Endothelial cell of umbilical vein (primary cell): ENCODE data around the gene GALNT9. TPM values are rescaled to one million over a fixed set of nuclear protein-coding genes. Genes with fewer than 3 reads are reported as not detected.

Experiments used
- BruUV-seq: library from RNA; stranded (reverse); fragments of 400-500 nt; replicated peaks from 2 replicates; lab custom pipeline; 2021; lab: Mats Ljungman, UMichigan
- CTCF ChIA-PET: fragments of 300-600, 350-600 bp; sonication (Branson Sonifier 250); formaldehyde crosslinking; loops from one replicate; lab custom pipeline; 2021; ENCODE audit warnings: antibody characterized with exemption, inconsistent platforms; lab: Charles Lee
- POLR2A ChIA-PET: fragments of 300-600, 350-600 bp; sonication (Branson Sonifier 250); formaldehyde crosslinking; loops from one replicate; lab custom pipeline; 2021; ENCODE audit warnings: antibody characterized with exemption, inconsistent platforms; lab: Charles Lee
- DNase-seq: peaks from one replicate; pipeline ENCODE4 v3.0.0-alpha.2; 2011; ENCODE audit warnings: low read depth, low spot score
- FAIRE-seq: peaks from 2 replicates; lab custom pipeline; 2011; peaks lifted over from hg19 to GRCh38; lab: Jason Lieb, UNC
- H2AFZ ChIP-seq: 2 replicates; pipeline ENCODE4 v1.6.0; 2012; ENCODE audit warnings: low read depth, low read length, control low read depth, inconsistent platforms
- H3K27ac ChIP-seq: 2 replicates; pipeline ENCODE4 v1.5.1; 2011; ENCODE audit warnings: low read depth, mild to moderate bottlenecking, control low read depth, low read length, moderate library complexity; ENCODE audit not compliant: insufficient read depth
- H3K27me3 ChIP-seq, 2 experiments: 2 replicates each; pipeline versions ENCODE4 v1.6.0 to v1.6.1; 2011; ENCODE audit warnings: low read length in 2 of 2, mixed read lengths in 1 of 2; ENCODE audit not compliant: control insufficient read depth in 2 of 2, insufficient read depth in 2 of 2
- H3K36me3 ChIP-seq, 2 experiments: 2 replicates in 1 of 2; 3 replicates in 1 of 2; pipeline ENCODE4 v1.5.1; 2011; ENCODE audit warnings: low read length in 2 of 2, mild to moderate bottlenecking in 1 of 2, moderate library complexity in 1 of 2; ENCODE audit not compliant: control insufficient read depth in 2 of 2, insufficient read depth in 2 of 2; ENCODE audit errors: extremely low read depth in 1 of 2
- H3K4me1 ChIP-seq: 3 replicates; pipeline ENCODE4 v1.5.1; 2011; ENCODE audit warnings: mild to moderate bottlenecking, low read length; ENCODE audit not compliant: control insufficient read depth, insufficient read depth; ENCODE audit errors: extremely low read depth
- H3K4me2 ChIP-seq: 2 replicates; pipeline ENCODE4 v1.6.1; 2011; ENCODE audit warnings: low read length, control low read depth, mixed read lengths; ENCODE audit not compliant: insufficient read depth
- H3K4me3 ChIP-seq, 3 experiments: fragments of 200-600 bp in 1 of 3; sonication (generic), shearing (Covaris generic) in 1 of 3; replicated peaks in 1 of 3; 2 replicates each; pipeline ENCODE4 v1.5.1; 2011 to 2016; ENCODE audit warnings: control low read depth in 3 of 3, low read length in 3 of 3, mild to moderate bottlenecking in 2 of 3, inconsistent platforms in 1 of 3, low read depth in 1 of 3, moderate library complexity in 1 of 3; ENCODE audit not compliant: insufficient read depth in 1 of 3
- H3K79me2 ChIP-seq: 2 replicates; pipeline ENCODE4 v1.6.0; 2012; ENCODE audit warnings: low read length, inconsistent platforms; ENCODE audit not compliant: control insufficient read depth, insufficient read depth
- H3K9ac ChIP-seq: replicated peaks from 2 replicates; pipeline ENCODE3; 2011; ENCODE audit warnings: low read length, control low read depth; ENCODE audit not compliant: insufficient read depth; ENCODE audit errors: extremely low read depth
- H3K9me1 ChIP-seq: replicated peaks from 3 replicates; pipeline ENCODE4 v1.6.0; 2011; ENCODE audit warnings: mild to moderate bottlenecking, low read length; ENCODE audit not compliant: control insufficient read depth, insufficient read depth; ENCODE audit errors: extremely low read depth
- H3K9me3 ChIP-seq: replicated peaks from 2 replicates; pipeline ENCODE4 v1.5.1; 2012; ENCODE audit warnings: low read length, inconsistent platforms; ENCODE audit not compliant: control insufficient read depth, insufficient read depth
- H4K20me1 ChIP-seq: replicated peaks from 2 replicates; pipeline ENCODE3; 2011; ENCODE audit warnings: mild to moderate bottlenecking, low read length; ENCODE audit not compliant: control insufficient read depth, insufficient read depth; ENCODE audit errors: extremely low read depth
- EZH2 ChIP-seq: IDR thresholded peaks from 2 replicates; pipeline ENCODE4 v1.6.1; 2012; ENCODE audit warnings: borderline replicate concordance, low read depth, mild to moderate bottlenecking, moderate library complexity, low read length, inconsistent platforms; ENCODE audit not compliant: severe bottlenecking
- FOS ChIP-seq: IDR thresholded peaks from 2 replicates; pipeline ENCODE4 v1.6.1; 2011; ENCODE audit warnings: mild to moderate bottlenecking, low read length, moderate library complexity, borderline replicate concordance; ENCODE audit not compliant: insufficient read depth
- GATA2 ChIP-seq: IDR thresholded peaks from 2 replicates; pipeline ENCODE4 v1.7.0; 2011; ENCODE audit warnings: low read depth, mild to moderate bottlenecking, moderate library complexity, mixed read lengths, low read length; ENCODE audit not compliant: insufficient read length, insufficient read depth
- JUN ChIP-seq: IDR thresholded peaks from 2 replicates; pipeline ENCODE4 v1.6.1; 2011; ENCODE audit warnings: borderline replicate concordance, low read depth; ENCODE audit not compliant: insufficient read length, insufficient read depth
- MAX ChIP-seq: IDR thresholded peaks from 2 replicates; pipeline ENCODE4 v1.6.1; 2011; ENCODE audit not compliant: insufficient read depth, insufficient read length
- POLR2A ChIP-seq: IDR thresholded peaks from 2 replicates; pipeline ENCODE4 v1.6.1; 2012; ENCODE audit warnings: low read depth, mild to moderate bottlenecking, control low read depth, low read length
- POLR2AphosphoS5 ChIP-seq: IDR thresholded peaks from 2 replicates; pipeline ENCODE4 v1.6.1; 2012; ENCODE audit warnings: low read depth, mild to moderate bottlenecking, control low read depth, low read length, moderate library complexity; ENCODE audit not compliant: insufficient read depth
- dilution Hi-C: fragments of 300-500 bp; cut with MboI; formaldehyde crosslinking; loops from one replicate; pipeline ENCODE4 v1.15.0; 2019; ENCODE audit warnings: low sequenced_read_pairs; ENCODE audit not compliant: extremely low pct_ligation_motif_present
- intact Hi-C: fragments of 100-400 bp; cut with micrococcal nuclease; formaldehyde crosslinking; loops from one replicate; pipeline ENCODE4 v1.10.0; 2022
- polyA plus RNA-seq, 4 experiments: library from polyadenylated mRNA; depleted of rRNA in 3 of 4; stranded (reverse) in 3 of 4; unstranded in 1 of 4; fragments of >200 nt; gene quantifications; 2 replicates each; pipeline versions ENCODE4 v1.2.1 to v1.2.3, GENCODE V29; 2011 to 2012; ENCODE audit warnings: missing spikeins in 1 of 4
- total RNA-seq: library from RNA; stranded (reverse); gene quantifications from 2 replicates; pipeline ENCODE4 v1.2.3, GENCODE V29; 2021

The GALNT9 gene
- total and polyA plus RNA-seq, 2 donors (not counting 3 experiments of a cell fraction or from before 2014, with no cell fraction given): 0.14 to 0.73 TPM

GRCh38 chr12:132292328-132293319 lies 36.8 kb downstream of the GALNT9 start:
- intact Hi-C loops: no loop called here
- FAIRE-seq (no peak), DNase-seq (no peak)
- TF ChIP-seq EZH2 (no peak), POLR2A (no peak), GATA2 (no peak), MAX (no peak), FOS (no peak), POLR2AphosphoS5 (no peak), JUN (no peak)
- no peak overlapping the region for H2AFZ ChIP-seq
- no peaks in the 10 kb centered on the region for H3K36me3 ChIP-seq
- no peaks in the 10 kb centered on the region for H3K27me3 ChIP-seq
- H3K9ac ChIP-seq: no peak overlapping the region
- no peaks in the 10 kb centered on the region for H3K9me1 ChIP-seq
- H3K9me3 ChIP-seq: no peaks in the 10 kb centered on the region
- H3K4me3 ChIP-seq: no peak overlapping the region
- H3K79me2 ChIP-seq: no peaks in the 10 kb centered on the region
- H3K4me2 ChIP-seq: no peak overlapping the region
- H3K4me1 ChIP-seq: no peaks in the 10 kb centered on the region
- ChIA-PET POLR2A (no interaction called here), CTCF (interaction anchor here (1.2 kb wide), 1 partner anchor 8 kb away, joined by 3 read pairs; no protein-coding TSS in a partner anchor)
- no peaks in the 10 kb centered on the region for H4K20me1 ChIP-seq
- dilution Hi-C loops: no loop called here
- H3K27ac ChIP-seq: no peak overlapping the region
- no TSS peak for BruUV-seq
